Globus pallidus (tissue), 1 donor: ENCODE measurements around the gene HRAS.

Experiments used
- DNase-seq: peaks from one replicate; pipeline ENCODE4 v3.0.0-alpha.2; 2015; ENCODE audit warnings: low spot score

Gene HRAS

GRCh38 chr11:507727-508515, 27.5 kb downstream of the HRAS start:
- DNase-seq = no peak

DNA sequence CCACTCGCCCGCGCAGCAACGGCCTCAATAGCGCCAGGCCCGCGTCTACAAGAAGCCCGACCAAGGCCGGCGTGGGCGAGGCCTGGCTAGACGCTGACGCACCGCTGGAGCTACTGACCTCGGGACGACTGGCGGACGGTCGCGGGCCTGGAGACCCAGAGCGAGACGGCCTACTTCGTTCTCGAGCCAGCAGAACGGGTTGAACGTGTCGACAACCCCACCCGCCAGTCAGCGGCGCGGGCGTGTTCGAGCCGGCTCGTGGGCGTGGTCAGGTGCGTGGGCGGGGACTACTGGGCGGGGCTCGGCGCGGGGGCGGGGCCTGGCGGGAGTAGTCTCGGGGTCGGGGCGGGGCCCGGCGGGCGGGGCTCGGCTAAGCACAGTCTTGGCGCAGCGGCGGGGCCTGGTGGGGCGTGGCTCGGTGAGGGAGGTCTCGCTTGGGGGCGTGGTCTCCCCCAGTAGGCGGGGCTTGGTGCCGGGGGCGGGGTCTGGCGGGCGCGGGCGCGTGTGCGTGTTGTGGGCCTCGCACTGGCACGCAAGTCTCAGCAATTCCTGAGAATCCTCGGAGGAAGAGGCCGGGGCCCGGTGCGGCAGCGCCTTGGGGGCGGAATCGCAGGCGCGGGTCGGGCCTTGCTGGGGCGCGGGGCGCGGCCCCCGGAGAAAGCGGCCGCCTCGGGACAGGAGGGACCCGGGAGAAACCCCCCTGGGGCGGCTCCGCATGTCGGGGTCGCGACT, 28.2 kb downstream of the HRAS start, which contains the start of gene RNH1:
RNH1 (minus strand) TSS at position 248 of the 732 bp plus-strand sequence. CDS start 5,080 bp downstream, outside the sequence.
- peak; percentile 97 for DNase-seq

- DNase-seq = peak; percentile 96
Observed at GRCh38 chr11:506238-506994, 29.0 kb downstream of the HRAS start.

- DNase-seq = no peak
Observed at GRCh38 chr11:504994-505344, 30.4 kb downstream of the HRAS start.

GRCh38 chr11:504053-504993, 31.1 kb downstream of the HRAS start:
- DNase-seq = no peak

GRCh38 chr11:503179-503981, 32.0 kb downstream of the HRAS start:
- DNase-seq = peak; percentile 97

DNA sequence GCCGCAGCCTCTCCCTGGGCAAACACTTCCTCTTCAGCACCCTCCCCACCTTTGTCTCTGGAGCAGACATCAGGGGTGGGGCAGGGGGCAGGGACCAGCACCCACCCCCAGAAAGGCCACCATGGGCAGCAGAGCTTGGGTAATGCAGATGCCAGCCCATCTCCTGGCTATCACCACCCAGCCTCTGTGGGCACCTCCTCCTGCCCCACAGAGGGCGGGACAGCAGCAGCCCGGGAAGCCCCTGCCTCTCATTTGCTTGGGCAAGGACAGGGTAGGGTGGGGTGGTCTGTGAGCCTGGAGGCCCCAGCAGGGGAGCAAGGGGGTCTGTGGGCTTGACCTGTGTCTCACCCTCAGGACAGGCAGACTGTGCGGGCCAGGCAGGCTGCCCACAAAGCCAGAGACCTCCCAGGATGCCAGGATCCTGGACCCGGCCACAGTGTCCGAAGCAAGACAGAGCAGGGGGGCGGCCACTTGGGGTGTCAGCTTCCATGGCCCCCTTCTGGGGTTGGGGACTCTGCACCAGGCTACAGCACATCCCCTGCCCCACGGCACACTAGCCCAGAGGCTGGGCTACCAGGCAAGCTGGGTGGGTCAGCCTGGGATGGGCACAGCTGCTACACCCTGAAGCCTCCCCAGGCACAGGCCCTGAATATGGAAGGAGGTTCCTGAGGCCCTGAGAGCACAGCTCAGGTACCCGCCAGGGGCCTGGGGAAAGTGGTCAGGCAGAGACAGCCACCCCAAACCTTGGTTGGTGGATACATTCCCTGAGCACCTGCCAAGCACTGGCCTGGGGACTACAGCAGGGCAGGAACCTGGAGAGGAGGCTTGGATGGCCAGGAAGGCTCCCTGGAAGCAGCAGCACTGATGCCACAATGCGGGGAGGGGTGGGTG, 32.8 kb downstream of the HRAS start:
- no peak for DNase-seq

GRCh38 chr11:501683-502287, 33.6 kb downstream of the HRAS start:
- DNase-seq = no peak

GRCh38 chr11:501001-501682, 34.2 kb downstream of the HRAS start:
- no peak for DNase-seq

DNA sequence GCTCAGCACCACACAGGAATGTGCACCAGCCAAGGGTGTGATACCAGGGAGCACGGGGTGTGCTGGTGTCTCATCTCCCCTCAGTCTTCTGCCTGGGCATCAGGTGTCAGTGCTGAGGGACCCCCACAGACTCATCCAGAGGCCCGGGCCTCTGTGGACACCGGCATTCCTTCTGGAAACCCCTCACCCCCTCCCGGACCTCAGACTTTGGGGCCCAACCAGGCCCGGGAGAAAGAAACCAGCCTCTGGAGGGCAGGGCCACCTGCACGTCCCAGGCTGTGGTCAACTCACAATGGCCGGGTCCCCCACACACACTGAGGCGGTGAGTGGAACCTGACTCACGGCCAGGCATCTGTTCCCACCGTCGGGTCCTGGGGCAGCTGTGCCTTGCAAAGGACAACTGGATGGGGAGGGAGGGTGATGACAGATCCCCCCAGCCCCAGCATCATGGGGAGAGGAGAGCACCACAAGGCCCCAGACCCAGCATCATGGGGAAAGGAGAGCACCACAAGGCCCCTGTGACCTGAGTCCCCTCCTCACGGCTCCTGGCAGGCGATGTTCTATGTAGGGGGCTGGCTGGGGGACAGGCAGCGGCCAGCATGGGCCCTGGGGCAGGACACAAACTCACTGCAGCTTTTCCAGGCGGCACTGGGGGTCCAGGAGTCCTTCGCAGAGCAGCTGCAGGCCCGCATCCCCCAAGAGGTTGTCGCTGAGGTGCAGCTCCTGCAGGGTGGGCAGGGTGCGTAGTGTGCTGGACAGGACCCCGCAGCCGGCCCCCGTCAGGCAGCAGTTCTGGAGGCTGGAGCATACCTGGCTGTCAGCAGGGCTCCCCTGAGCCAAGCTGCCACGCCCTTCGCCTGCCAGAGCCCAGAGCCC, 35.9 kb downstream of the HRAS start:
- DNase-seq = no peak

- no peak for DNase-seq
Observed at GRCh38 chr11:498297-499181, 36.8 kb downstream of the HRAS start.

- no peak for DNase-seq
Observed at GRCh38 chr11:497565-498296, 37.6 kb downstream of the HRAS start.

DNA sequence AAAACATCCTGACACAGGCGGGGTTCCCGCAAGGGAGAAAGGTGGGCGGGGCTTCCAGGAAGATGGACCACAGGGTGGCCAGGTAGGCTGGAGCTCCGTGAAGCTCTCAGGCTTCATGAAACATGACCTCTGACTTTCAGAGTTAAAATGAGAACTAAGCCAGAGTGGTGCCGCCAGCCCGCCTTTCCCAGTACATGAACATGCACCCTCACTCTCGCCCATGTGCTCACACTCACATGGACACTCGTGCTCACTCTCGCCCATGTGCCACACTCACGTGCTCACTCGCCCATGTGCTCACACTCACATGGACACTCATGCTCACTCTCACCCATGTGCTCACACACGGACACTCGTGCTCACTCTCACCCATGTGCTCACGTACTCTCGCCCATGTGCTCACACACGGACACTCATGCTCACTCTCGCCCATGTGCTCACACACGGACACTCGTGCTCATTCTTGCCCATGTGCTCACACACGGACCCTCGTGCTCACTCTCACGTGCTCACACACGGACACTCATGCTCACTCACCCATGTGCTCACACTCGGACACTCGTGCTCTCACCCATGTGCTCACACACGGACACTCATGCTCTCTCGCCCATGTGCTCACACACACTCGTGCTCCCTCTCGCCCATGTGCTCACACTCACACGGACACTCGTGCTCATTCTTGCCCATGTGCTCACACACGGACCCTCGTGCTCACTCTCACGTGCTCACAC, 38.4 kb downstream of the HRAS start:
- DNase-seq = no peak

GRCh38 chr11:495537-495931, 39.8 kb downstream of the HRAS start:
- DNase-seq = no peak
